PC-3 (cell line): ENCODE results near the gene LYG2.

Experiments used
- CTCF ChIP-seq: fragments of 300-600 bp; sonication (generic); conservative IDR thresholded peaks from 2 replicates; pipeline ENCODE4 v1.5.1; 2017; ENCODE audit warnings: antibody characterized with exemption, low read depth, mild to moderate bottlenecking, low read length
- EZH2 ChIP-seq: fragments of 300-600 bp; sonication (generic); IDR thresholded peaks from one replicate; pipeline ENCODE4 v1.6.1; 2017; ENCODE audit warnings: antibody characterized with exemption, mild to moderate bottlenecking, low read length; ENCODE audit not compliant: unreplicated experiment
- EZH2phosphoT487 ChIP-seq: fragments of 300-600 bp; sonication (generic); IDR thresholded peaks from 2 replicates; pipeline ENCODE4 v1.6.1; 2018; ENCODE audit warnings: mild to moderate bottlenecking, antibody characterized with exemption, low read length, borderline replicate concordance

DNA sequence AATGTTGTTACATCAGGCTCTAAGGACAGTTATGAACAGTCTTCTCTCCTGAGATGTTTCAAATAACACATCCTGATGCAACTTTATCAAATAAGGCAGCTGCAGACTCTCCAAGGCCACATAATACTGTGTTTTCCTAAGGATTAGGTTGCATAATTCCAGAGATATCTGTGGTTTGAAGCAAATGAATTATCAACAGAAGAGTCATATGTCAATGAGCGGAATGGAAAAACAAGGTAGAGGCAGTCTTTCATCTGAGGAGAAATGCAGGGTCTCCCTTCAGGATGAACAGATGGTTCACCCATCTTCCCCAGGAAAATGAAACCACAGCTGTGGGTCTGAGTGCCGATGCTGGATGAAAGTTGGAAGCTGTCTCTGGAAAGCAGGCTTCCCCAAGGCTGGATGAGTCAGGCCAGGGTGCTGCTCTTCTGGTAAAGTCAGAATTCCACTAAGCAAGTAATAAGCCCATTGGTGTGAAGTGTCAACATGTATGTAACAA lies 23.4 kb upstream of the LYG2 start:
- TF ChIP-seq CTCF (no peak), EZH2phosphoT487 (no peak), EZH2 (no peak)
